Fibroblast of the aortic adventitia (primary cell): ENCODE measurements around the gene CAMTA1. TPM values are rescaled to one million over a fixed set of nuclear protein-coding genes. Genes with fewer than 3 reads are reported as not detected.

ENCODE experiments used
- DNase-seq: peaks from one replicate; pipeline ENCODE4 v3.0.0-alpha.2; 2010; ENCODE audit warnings: low read depth
- H3K4me3 ChIP-seq: 2 replicates; pipeline ENCODE4 v1.5.1; 2011; ENCODE audit warnings: low read depth, mild to moderate bottlenecking, control low read depth, low read length, moderate library complexity
- total RNA-seq: library from RNA; depleted of rRNA; stranded (reverse); fragments of >200 nt; gene quantifications from 2 replicates; pipeline ENCODE4 v1.2.3, GENCODE V29; 2012; ENCODE audit warnings: low replicate concordance
- TF ChIP-seq, protein P1 (sequence below): IDR thresholded peaks from 2 replicates; pipeline ENCODE4 v1.5.1; 2011; ENCODE audit warnings: mild to moderate bottlenecking, low read length, control low read depth, inconsistent platforms; ENCODE audit not compliant: insufficient read depth

CAMTA1 gene
- total RNA-seq, 1 donor = 91.9 TPM

DNA sequence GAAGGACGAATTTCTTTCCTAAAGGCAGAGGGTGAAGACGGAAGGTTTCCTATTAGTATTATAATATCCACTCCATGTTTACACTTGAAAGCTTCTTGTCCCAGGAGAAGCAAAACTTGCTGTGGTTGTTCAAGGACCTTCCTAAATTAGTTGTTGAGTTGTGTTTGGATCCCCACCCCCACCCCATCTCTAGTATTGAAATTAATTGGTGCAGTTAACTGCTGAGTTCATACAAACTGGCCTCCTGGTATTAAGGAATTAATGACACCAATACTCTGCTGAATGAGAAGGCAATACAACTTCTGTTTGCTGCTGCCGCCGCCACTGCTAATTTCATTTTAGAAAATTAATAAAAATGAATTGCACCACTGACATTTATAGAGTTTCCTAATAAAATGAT lies 308.8 kb downstream of the CAMTA1 start:
- TF ChIP-seq, protein P1, sequence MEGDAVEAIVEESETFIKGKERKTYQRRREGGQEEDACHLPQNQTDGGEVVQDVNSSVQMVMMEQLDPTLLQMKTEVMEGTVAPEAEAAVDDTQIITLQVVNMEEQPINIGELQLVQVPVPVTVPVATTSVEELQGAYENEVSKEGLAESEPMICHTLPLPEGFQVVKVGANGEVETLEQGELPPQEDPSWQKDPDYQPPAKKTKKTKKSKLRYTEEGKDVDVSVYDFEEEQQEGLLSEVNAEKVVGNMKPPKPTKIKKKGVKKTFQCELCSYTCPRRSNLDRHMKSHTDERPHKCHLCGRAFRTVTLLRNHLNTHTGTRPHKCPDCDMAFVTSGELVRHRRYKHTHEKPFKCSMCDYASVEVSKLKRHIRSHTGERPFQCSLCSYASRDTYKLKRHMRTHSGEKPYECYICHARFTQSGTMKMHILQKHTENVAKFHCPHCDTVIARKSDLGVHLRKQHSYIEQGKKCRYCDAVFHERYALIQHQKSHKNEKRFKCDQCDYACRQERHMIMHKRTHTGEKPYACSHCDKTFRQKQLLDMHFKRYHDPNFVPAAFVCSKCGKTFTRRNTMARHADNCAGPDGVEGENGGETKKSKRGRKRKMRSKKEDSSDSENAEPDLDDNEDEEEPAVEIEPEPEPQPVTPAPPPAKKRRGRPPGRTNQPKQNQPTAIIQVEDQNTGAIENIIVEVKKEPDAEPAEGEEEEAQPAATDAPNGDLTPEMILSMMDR = no peak
- DNase-seq = no peak
- no peak overlapping the region for H3K4me3 ChIP-seq

DNA sequence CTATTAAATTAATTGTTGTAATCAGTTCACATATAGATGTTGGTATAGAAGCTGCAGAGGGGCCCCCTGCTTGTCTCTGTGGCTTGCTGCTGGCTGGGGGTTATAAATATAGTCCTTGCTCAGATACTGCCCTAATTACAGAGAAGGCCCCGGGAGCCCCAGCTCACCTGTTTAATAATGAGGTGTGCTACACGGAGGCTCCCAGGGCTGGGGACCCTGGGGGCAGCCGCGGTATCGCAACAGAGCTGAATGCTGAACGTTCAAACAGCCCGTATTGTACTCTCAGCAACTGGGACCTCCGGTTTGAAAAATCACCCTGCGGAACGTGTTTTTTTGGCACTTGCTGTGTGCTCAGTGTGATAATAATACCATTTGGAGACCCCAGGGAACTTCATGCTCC lies 309.3 kb downstream of the CAMTA1 start:
- no peak for DNase-seq
- H3K4me3 ChIP-seq = no peak overlapping the region
- TF ChIP-seq, protein P1 = no peak

- no peak for DNase-seq
Measured at GRCh38 chr1:7095343-7095964, 310.2 kb downstream of the CAMTA1 start.

DNA sequence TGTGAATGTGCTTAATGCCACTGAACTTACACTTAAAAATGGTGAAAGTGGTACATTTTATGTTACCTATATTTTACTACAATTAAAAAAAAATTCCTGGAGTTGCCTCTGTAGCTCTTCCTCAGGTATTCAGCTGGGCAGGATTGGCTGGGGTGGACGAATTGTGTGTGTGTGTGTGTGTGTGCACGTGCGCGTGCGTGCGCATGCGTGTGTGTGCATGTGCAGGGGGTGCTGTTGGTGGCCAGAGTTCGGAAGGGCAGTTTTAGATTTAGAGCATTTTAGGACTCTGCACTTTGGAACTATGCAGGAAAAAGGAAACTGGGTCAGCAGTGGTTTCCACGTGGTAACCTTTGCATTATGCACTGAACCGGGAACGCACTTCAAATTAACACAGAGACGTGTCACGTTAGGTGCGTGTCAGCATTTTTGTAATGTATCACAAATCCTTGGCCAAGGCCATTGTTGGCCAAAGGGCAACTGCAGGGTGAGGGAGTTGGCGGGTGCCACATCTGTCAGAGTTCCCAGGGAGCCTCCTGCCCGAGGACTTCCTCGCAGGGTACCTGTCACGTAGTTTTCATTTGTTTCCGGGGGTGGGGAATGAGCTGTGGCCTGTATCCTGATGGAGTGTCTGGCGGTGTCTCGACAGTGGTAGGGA lies 312.8 kb downstream of the CAMTA1 start:
- TF ChIP-seq, protein P1 = no peak
- H3K4me3 ChIP-seq = no peak overlapping the region

More at GRCh38 chr1:7095343-7095964, 310.2 kb downstream of the CAMTA1 start:
- TF ChIP-seq, protein P1 = no peak
- H3K4me3 ChIP-seq = no peak overlapping the region

DNA sequence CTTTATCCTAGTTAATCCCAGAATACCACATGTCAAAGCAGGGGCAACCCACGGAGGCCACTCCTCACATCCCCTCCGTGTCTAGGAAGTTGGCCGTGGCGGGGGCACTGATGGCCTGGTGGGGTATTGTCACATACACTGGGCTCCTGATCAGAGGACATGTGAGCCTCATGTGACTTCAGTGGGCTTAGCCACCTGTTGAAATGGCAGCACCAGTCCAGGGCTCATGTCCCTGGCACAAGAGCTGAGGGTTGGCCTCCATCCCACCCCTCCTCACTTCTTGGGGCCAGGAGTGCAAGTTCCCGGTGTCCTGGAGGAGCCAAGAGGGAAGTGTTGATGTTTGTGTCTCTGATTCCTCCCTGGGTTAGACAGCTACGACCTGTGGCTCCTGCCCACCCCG lies 313.4 kb downstream of the CAMTA1 start:
- TF ChIP-seq, protein P1 = no peak
- no peak overlapping the region for H3K4me3 ChIP-seq
- DNase-seq = no peak

More for the DNA sequence above, 312.8 kb downstream of the CAMTA1 start:
- no peak for DNase-seq

DNA sequence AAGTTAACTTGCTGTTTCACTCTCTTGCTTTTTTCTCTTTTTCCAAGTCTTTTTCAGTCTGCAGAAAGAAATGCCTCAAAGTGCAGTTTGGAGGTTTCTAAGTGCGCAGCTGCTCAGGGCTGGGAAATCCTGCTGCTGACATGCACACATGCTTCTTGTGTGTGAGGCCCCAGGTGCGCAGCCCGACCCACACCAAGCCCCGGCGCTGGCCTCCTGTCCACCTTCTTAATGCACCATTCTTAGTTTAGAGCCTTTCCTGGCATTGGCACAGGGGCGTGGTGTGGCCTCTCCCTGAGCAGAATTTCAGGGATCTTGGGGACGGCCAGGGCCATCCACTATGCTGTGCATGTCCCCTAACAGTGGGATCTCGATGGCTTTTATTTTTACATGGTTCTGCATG lies 315.2 kb downstream of the CAMTA1 start:
- no peak overlapping the region for H3K4me3 ChIP-seq
- no peak for DNase-seq
- TF ChIP-seq, protein P1 = no peak
